Measurements from ENCODE around the gene ACAD8. TPM values are rescaled to one million over a fixed set of nuclear protein-coding genes. Genes with fewer than 3 reads are reported as not detected.
"Not testable (repeated sequence)": the region's sequence is repeated elsewhere in the genome, so short reads cannot be mapped to it uniquely, and the experiment has no call there.

Gene ACAD8
- polyA plus RNA-seq, 1 of the 3 experiments (the other 2 are of a cell fraction), result 29.8 TPM

GRCh38 chr11:134283461-134284230 lies 30.3 kb downstream of the ACAD8 start:
- WGBS (ENCODE audit: low lambda C conversion rate), result 63% methylated on average over 11 of the region's 16 CpGs
- TF ChIP-seq EP300 (IDR thresholded peaks at IDR 0.05; ENCODE audit: borderline replicate concordance in 1 of 2, low read depth in 1 of 2, low read length in 1 of 2) (no peak), EZH2phosphoT487 (IDR thresholded peaks at IDR 0.05; ENCODE audit: borderline replicate concordance, low read depth) (no peak), MEF2A (IDR thresholded peaks at IDR 0.05; ENCODE audit: borderline replicate concordance, low read depth) (no peak), RXRA (IDR thresholded peaks at IDR 0.05; ENCODE audit: borderline replicate concordance, low read depth) (no peak)
- Histone ChIP-seq H3K27me3 (ENCODE audit: insufficient read depth) (no peaks in the 10 kb centered on the region), H3F3A (replicated peaks; ENCODE audit: insufficient read depth) (no peaks in the 10 kb centered on the region), H3K9me2 (no peaks in the 10 kb centered on the region), H2AFZ (ENCODE audit: low read depth) (no peak overlapping the region), H3K79me2 (ENCODE audit: insufficient read depth) (no peaks in the 10 kb centered on the region), H3K4me3 (ENCODE audit: low read depth in 2 of 2, low read length in 1 of 2) (no peak overlapping the region), H3K9ac (no peak overlapping the region), H3K27ac (ENCODE audit: low read depth in 2 of 2, low read length in 1 of 2) (no peak overlapping the region), H3K4me1 (ENCODE audit: control insufficient read depth in 1 of 2, insufficient read depth in 2 of 2, low read depth in 1 of 2, low read length in 1 of 2) (no peaks in the 10 kb centered on the region), H3K9me3 (no peaks in the 10 kb centered on the region), H4K20me1 (ENCODE audit: insufficient read depth) (no peaks in the 10 kb centered on the region), H3K36me3 (replicated peaks in 1 of 2; ENCODE audit: control insufficient read depth in 1 of 2, insufficient read depth in 2 of 2, low read length in 1 of 2) (no peaks in the 10 kb centered on the region), H3K4me2 (no peak overlapping the region)
- no peak for DNase-seq
- ChIA-PET POLR2A (no interaction called here), CTCF (interaction anchor here (1.9 kb wide), 1 partner anchor 10 kb away, joined by 5 read pairs; no protein-coding TSS in a partner anchor)

- H3K9me3 ChIP-seq; H3K36me3 ChIP-seq (replicated peaks in 1 of 2; ENCODE audit: control insufficient read depth in 1 of 2, insufficient read depth in 2 of 2, low read length in 1 of 2); H3K79me2 ChIP-seq (ENCODE audit: insufficient read depth); H3K9ac ChIP-seq; H3F3A ChIP-seq (replicated peaks; ENCODE audit: insufficient read depth); H3K27me3 ChIP-seq (ENCODE audit: insufficient read depth); H3K27ac ChIP-seq (ENCODE audit: low read depth in 2 of 2, low read length in 1 of 2); H3K4me1 ChIP-seq (ENCODE audit: control insufficient read depth in 1 of 2, insufficient read depth in 2 of 2, low read depth in 1 of 2, low read length in 1 of 2); H4K20me1 ChIP-seq (ENCODE audit: insufficient read depth); H3K4me2 ChIP-seq; H3K9me2 ChIP-seq; CTCF ChIA-PET; H3K4me3 ChIP-seq (ENCODE audit: low read depth in 2 of 2, low read length in 1 of 2); H2AFZ ChIP-seq (ENCODE audit: low read depth); DNase-seq; POLR2A ChIA-PET: not testable (repeated sequence)
- 50% methylated on average over 5 of the region's 5 CpGs for WGBS (ENCODE audit: low lambda C conversion rate)
These were observed 31.0 kb downstream of the ACAD8 start for GRCh38 chr11:134284349-134284748.

GRCh38 chr11:134287561-134287960 lies 34.2 kb downstream of the ACAD8 start:
- H3K4me2 ChIP-seq, result no peak overlapping the region
- ChIA-PET POLR2A (no interaction called here), CTCF (interaction anchor here (0.6 to 3.5 kb wide), 4 partner anchors 8 to 25 kb away, joined by 3 to 16 read pairs (median 4); partner anchors contain the start of gene GLB1L3)
- no peaks in the 10 kb centered on the region for H3K9me2 ChIP-seq
- no peaks in the 10 kb centered on the region for H3F3A ChIP-seq (replicated peaks; ENCODE audit: insufficient read depth)
- DNase-seq, result no peak
- H3K79me2 ChIP-seq (ENCODE audit: insufficient read depth), result no peaks in the 10 kb centered on the region
- TF ChIP-seq POLR2AphosphoS5 (IDR thresholded peaks at IDR 0.05; ENCODE audit: low read depth, low read length) (no peak), RXRA (IDR thresholded peaks at IDR 0.05; ENCODE audit: borderline replicate concordance, low read depth) (no peak), RAD21 (IDR thresholded peaks at IDR 0.05; ENCODE audit: low read length) (no peak), ELF1 (IDR thresholded peaks at IDR 0.05) (no peak), SMC3 (IDR thresholded peaks at IDR 0.05; ENCODE audit: low read depth, low read length) (no peak), YY1 (IDR thresholded peaks at IDR 0.05; ENCODE audit: low read depth) (no peak), NRF1 (IDR thresholded peaks at IDR 0.05; ENCODE audit: low read depth, low read length) (no peak), CHD2 (IDR thresholded peaks at IDR 0.05; ENCODE audit: low read length, partially characterized antibody) (no peak), GATA2 (CRISPR knock-in tag; IDR thresholded peaks at IDR 0.05) (no peak), USF1 (IDR thresholded peaks at IDR 0.05; ENCODE audit: borderline replicate concordance, low read depth) (no peak), FOXJ3 (CRISPR knock-in tag; IDR thresholded peaks at IDR 0.05) (no peak), FOSL2 (IDR thresholded peaks at IDR 0.05; ENCODE audit: borderline replicate concordance, low read depth) (no peak)
- H3K4me1 ChIP-seq (ENCODE audit: control insufficient read depth in 1 of 2, insufficient read depth in 2 of 2, low read depth in 1 of 2, low read length in 1 of 2), result no peaks in the 10 kb centered on the region
- 70% methylated on average over 11 of the region's 12 CpGs for WGBS (ENCODE audit: low lambda C conversion rate)
- no peaks in the 10 kb centered on the region for H3K9me3 ChIP-seq
- no peaks in the 10 kb centered on the region for H3K36me3 ChIP-seq (replicated peaks in 1 of 2; ENCODE audit: control insufficient read depth in 1 of 2, insufficient read depth in 2 of 2, low read length in 1 of 2)
- no peak overlapping the region for H3K9ac ChIP-seq
- no peak overlapping the region for H2AFZ ChIP-seq (ENCODE audit: low read depth)
- H4K20me1 ChIP-seq (ENCODE audit: insufficient read depth), result no peaks in the 10 kb centered on the region
- H3K27me3 ChIP-seq (ENCODE audit: insufficient read depth), result no peaks in the 10 kb centered on the region
- H3K4me3 ChIP-seq (ENCODE audit: low read depth in 2 of 2, low read length in 1 of 2), result no peak overlapping the region
- H3K27ac ChIP-seq (ENCODE audit: low read depth in 2 of 2, low read length in 1 of 2), result no peak overlapping the region

All from SK-N-SH (cell line).